SK-N-SH treated with all-trans-retinoic acid at 6 μM for 48 hours (cell line): ENCODE measurements around the gene COMMD10.

ENCODE experiments used
- CREB5 ChIP-seq: fragments of 250-450 bp; sonication (Bioruptor Pico); IDR thresholded peaks from 2 replicates; pipeline ENCODE4 v1.5.1; 2020; ENCODE audit warnings: low read depth, mild to moderate bottlenecking, moderate library complexity
- PATZ1 ChIP-seq: fragments of 250-450 bp; sonication (Bioruptor Pico); IDR thresholded peaks from 2 replicates; pipeline ENCODE4 v1.8.0; 2020; ENCODE audit warnings: mild to moderate bottlenecking, moderate library complexity, borderline replicate concordance
- RARB ChIP-seq: fragments of 250-450 bp; sonication (Bioruptor Pico); IDR thresholded peaks from 2 replicates; pipeline ENCODE4 v1.8.0; 2021; ENCODE audit warnings: mild to moderate bottlenecking, moderate library complexity
- ZC3H10 ChIP-seq: fragments of 250-450 bp; sonication (Bioruptor Pico); IDR thresholded peaks from 2 replicates; pipeline ENCODE4 v1.5.1; 2021; ENCODE audit warnings: mild to moderate bottlenecking, moderate library complexity
- ZFP3 ChIP-seq: fragments of 250-450 bp; sonication (Bioruptor Pico); IDR thresholded peaks from 2 replicates; pipeline ENCODE4 v1.5.0; 2020; ENCODE audit warnings: mild to moderate bottlenecking, moderate library complexity
- ZFP30 ChIP-seq: fragments of 450-650 bp; formaldehyde crosslinking; IDR thresholded peaks from 2 replicates; pipeline ENCODE4 v1.5.0; 2022; ENCODE audit warnings: mild to moderate bottlenecking, moderate library complexity
- ZNF8 ChIP-seq: fragments of 450-650 bp; formaldehyde crosslinking; IDR thresholded peaks from 2 replicates; pipeline ENCODE4 v1.5.0; 2020; ENCODE audit warnings: mild to moderate bottlenecking, moderate library complexity
- TF ChIP-seq, protein P1 (sequence below): fragments of 250-450 bp; sonication (Bioruptor Pico); IDR thresholded peaks from 2 replicates; pipeline ENCODE4 v1.5.0; 2020; ENCODE audit warnings: mild to moderate bottlenecking, moderate library complexity

GRCh38 chr5:116296335-116297072, 211.7 kb downstream of the COMMD10 start:
- TF ChIP-seq, protein P1, sequence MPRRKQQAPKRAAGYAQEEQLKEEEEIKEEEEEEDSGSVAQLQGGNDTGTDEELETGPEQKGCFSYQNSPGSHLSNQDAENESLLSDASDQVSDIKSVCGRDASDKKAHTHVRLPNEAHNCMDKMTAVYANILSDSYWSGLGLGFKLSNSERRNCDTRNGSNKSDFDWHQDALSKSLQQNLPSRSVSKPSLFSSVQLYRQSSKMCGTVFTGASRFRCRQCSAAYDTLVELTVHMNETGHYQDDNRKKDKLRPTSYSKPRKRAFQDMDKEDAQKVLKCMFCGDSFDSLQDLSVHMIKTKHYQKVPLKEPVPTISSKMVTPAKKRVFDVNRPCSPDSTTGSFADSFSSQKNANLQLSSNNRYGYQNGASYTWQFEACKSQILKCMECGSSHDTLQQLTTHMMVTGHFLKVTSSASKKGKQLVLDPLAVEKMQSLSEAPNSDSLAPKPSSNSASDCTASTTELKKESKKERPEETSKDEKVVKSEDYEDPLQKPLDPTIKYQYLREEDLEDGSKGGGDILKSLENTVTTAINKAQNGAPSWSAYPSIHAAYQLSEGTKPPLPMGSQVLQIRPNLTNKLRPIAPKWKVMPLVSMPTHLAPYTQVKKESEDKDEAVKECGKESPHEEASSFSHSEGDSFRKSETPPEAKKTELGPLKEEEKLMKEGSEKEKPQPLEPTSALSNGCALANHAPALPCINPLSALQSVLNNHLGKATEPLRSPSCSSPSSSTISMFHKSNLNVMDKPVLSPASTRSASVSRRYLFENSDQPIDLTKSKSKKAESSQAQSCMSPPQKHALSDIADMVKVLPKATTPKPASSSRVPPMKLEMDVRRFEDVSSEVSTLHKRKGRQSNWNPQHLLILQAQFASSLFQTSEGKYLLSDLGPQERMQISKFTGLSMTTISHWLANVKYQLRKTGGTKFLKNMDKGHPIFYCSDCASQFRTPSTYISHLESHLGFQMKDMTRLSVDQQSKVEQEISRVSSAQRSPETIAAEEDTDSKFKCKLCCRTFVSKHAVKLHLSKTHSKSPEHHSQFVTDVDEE (CRISPR knock-in tag), result no peak
- TF ChIP-seq RARB (CRISPR knock-in tag) (no peak), PATZ1 (CRISPR knock-in tag) (no peak), ZFP3 (CRISPR knock-in tag) (no peak), ZFP30 (CRISPR knock-in tag) (no peak), CREB5 (CRISPR knock-in tag) (no peak), ZNF8 (CRISPR knock-in tag) (no peak), ZC3H10 (CRISPR knock-in tag) (no peak)
